ENCODE results near the gene SHROOM4. TPM values are rescaled to one million over a fixed set of nuclear protein-coding genes. Genes with fewer than 3 reads are reported as not detected.

The SHROOM4 gene
- total RNA-seq, 4 donors from 2014 or later = 8.6 to 15.1 (median 10.8) TPM

DNA sequence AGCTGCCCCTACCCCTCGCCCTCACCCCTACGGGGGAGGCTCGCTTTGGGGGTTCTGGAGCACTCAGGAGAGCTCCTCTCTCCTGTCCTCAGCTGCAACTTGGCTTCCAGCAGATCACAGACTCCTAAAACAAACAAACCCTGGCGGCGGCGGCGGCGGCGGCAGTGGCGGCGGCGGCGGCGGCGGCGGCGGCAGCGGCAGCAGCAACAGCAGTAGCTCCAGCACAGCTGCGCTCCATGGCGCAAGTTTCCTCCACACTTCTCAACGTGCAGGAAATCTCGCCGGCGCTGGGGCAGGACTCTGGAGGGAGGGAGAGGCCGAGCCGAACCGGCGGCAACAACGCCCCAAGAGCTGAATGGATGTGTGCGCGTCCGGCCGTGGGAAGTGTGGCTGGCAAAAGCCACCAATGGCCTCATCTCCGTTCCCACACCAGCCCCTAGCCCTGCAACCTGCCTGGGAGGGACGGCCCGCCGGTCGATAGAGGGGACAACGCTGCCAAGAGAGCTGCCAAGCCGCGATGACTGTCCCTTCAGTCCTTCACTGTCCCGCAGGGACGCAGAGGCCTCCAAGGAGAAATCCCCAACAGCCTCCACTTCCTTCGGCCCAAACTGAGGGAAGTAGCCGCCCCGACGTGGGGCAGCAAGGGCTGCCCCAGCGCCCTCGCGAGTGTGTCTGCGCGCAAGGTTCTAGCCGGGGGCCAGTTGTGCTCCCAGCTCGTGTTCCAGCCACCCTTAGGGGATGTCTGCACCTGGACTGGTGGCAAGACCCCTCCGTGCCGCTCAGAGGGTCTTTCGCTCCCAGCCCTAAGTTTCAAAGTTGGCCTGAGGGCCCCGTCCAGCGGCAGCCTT is 775 bp downstream of the SHROOM4 start:
- H3K36me3 ChIP-seq = no peaks in the 10 kb centered on the region
- no peaks in the 10 kb centered on the region for H3K9me3 ChIP-seq
- no peaks in the 10 kb centered on the region for H3K27me3 ChIP-seq
- WGBS, 2 donors (ENCODE audit: low coverage in 1 of 2) = no CpG with 5 or more reads among the region's 59 CpGs
- peak overlapping the region; percentile 58 to 93 for H3K4me3 ChIP-seq
- ATAC-seq = peak; percentile 59
- no peak for TF ChIP-seq POLR2A (IDR thresholded peaks at IDR 0.05)
- TF ChIP-seq EP300 (IDR thresholded peaks at IDR 0.05) = no peak
- TF ChIP-seq POLR2AphosphoS5 (IDR thresholded peaks at IDR 0.05) = no peak
- TF ChIP-seq, protein P1, sequence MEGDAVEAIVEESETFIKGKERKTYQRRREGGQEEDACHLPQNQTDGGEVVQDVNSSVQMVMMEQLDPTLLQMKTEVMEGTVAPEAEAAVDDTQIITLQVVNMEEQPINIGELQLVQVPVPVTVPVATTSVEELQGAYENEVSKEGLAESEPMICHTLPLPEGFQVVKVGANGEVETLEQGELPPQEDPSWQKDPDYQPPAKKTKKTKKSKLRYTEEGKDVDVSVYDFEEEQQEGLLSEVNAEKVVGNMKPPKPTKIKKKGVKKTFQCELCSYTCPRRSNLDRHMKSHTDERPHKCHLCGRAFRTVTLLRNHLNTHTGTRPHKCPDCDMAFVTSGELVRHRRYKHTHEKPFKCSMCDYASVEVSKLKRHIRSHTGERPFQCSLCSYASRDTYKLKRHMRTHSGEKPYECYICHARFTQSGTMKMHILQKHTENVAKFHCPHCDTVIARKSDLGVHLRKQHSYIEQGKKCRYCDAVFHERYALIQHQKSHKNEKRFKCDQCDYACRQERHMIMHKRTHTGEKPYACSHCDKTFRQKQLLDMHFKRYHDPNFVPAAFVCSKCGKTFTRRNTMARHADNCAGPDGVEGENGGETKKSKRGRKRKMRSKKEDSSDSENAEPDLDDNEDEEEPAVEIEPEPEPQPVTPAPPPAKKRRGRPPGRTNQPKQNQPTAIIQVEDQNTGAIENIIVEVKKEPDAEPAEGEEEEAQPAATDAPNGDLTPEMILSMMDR (IDR thresholded peaks at IDR 0.05) = peak in 1 of 4 experiments; percentile 11
- peaks cover 0 to 6% (median 0%) of the 10 kb centered on the region in 3 donors for H3K4me1 ChIP-seq
- peak overlapping the region in 3 of 4 donors; percentile 66 to 73 (median 70) for H3K27ac ChIP-seq

DNA sequence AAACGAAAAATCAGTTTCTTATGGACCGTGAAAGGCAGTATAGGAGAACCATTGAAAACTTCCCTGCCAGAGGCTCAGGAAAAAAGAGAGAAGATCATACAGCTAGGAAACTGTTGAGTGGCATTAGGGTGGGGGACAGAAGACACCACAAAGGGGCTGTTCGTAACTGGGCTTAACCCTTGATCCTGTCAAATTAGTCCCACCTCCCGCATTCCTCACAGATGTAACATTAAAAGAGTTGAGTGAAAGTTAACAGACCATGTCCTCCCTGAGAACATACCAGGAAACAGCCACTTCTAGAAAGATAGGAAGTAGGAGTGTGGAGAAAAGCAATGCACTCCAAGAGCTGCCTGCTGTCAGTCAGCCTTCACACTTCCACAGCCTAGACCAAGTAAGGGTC is 8.7 kb downstream of the SHROOM4 start:
- Histone ChIP-seq H3K4me3 (no peak overlapping the region), H3K36me3 (no peaks in the 10 kb centered on the region), H3K27me3 (no peaks in the 10 kb centered on the region), H3K4me1 (no peaks in the 10 kb centered on the region), H3K27ac (no peak overlapping the region), H3K9me3 (no peaks in the 10 kb centered on the region)
- WGBS, 2 donors (ENCODE audit: low coverage in 1 of 2) = 61 to 75% methylated on average over 2 to 3 of the region's 4 CpGs
- no peak for ATAC-seq
- TF ChIP-seq EP300 (IDR thresholded peaks at IDR 0.05) (no peak), POLR2A (IDR thresholded peaks at IDR 0.05) (no peak), POLR2AphosphoS5 (IDR thresholded peaks at IDR 0.05) (no peak)

DNA sequence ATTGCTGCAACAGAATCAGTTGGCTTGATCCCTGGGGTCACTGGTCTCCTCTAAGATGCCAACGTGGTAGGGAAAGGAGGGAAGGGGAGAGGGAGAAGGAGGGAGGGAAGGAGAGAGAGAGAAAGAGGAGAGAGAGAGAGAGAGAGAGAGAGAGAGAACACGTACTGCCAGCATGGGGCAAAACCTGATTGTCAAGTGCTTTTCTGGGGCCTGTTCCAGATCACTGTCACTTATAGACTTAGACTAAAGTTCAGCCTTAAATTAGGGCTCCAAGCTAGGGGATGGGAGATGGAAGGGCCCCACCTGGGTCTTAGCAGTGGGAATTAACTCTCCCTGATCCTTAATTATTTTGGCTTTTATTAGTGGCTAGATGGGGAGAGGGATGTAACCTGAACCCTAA is 12.9 kb downstream of the SHROOM4 start:
- ATAC-seq = no peak
- Histone ChIP-seq H3K27me3 (no peaks in the 10 kb centered on the region), H3K9me3 (no peaks in the 10 kb centered on the region), H3K36me3 (no peaks in the 10 kb centered on the region), H3K27ac (no peak overlapping the region), H3K4me3 (no peak overlapping the region), H3K4me1 (no peaks in the 10 kb centered on the region)
- 17 to 28% methylated on average over 1 to 2 of the region's 2 CpGs for WGBS, 2 donors (ENCODE audit: low coverage in 1 of 2)
- TF ChIP-seq EP300 (IDR thresholded peaks at IDR 0.05) = no peak
- TF ChIP-seq POLR2AphosphoS5 (IDR thresholded peaks at IDR 0.05) = no peak
- TF ChIP-seq, protein P1 (IDR thresholded peaks at IDR 0.05) = no peak
- no peak for TF ChIP-seq POLR2A (IDR thresholded peaks at IDR 0.05)

DNA sequence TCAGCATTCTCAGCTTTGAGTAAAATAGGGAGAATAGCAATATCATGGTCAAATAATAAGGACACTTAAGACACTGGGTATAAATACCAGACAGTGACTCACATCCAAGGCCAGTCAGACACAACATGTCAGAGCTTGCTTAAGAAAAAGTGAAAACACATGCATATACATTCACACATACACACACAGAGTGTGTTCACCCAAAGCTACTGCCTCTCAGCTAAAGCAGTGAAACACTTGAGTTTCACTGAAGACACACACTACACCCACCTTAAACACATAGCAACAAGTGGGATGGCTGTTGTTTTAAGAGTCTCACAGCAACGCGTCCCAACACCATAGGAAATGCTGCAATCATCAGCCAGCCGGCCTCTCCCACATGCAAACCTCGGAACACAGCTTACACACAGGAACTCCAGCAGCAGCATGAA is 14.4 kb downstream of the SHROOM4 start:
- no peak for TF ChIP-seq POLR2A (IDR thresholded peaks at IDR 0.05)
- TF ChIP-seq POLR2AphosphoS5 (IDR thresholded peaks at IDR 0.05) = no peak
- no peak for TF ChIP-seq EP300 (IDR thresholded peaks at IDR 0.05)
- TF ChIP-seq, protein P1 (IDR thresholded peaks at IDR 0.05) = no peak
- H3K4me1 ChIP-seq = no peaks in the 10 kb centered on the region
- no peaks in the 10 kb centered on the region for H3K27me3 ChIP-seq
- 72% methylated on average over 4 of the region's 4 CpGs; no CpG with 5 or more reads in 1 of the 2 donors for WGBS, 2 donors (ENCODE audit: low coverage in 1 of 2)
- H3K9me3 ChIP-seq = no peaks in the 10 kb centered on the region
- H3K36me3 ChIP-seq = no peaks in the 10 kb centered on the region
- no peak overlapping the region for H3K4me3 ChIP-seq
- no peak for ATAC-seq
- H3K27ac ChIP-seq = no peak overlapping the region

DNA sequence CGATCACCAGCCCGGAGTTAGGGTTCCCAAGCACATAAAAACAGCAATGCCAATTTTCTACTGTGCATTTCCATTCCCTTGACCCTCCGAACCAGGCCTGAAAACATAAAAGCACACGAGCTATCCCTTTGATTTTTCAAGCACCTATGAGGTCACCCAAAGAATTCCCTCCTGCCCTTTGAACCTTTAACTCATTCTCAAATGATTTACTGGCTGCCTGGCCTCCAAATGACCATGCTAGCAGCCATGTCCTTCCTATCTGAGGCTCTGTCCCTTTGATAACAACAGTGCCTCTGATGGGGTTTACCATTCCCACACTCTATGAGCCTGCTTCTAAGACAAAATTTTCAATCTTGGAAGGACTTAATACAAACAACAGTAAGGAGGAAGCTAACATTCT is 15.2 kb downstream of the SHROOM4 start:
- ATAC-seq = no peak
- 68% methylated on average over 4 of the region's 4 CpGs; no CpG with 5 or more reads in 1 of the 2 donors for WGBS, 2 donors (ENCODE audit: low coverage in 1 of 2)
- Histone ChIP-seq H3K4me1 (no peaks in the 10 kb centered on the region), H3K9me3 (no peaks in the 10 kb centered on the region), H3K4me3 (no peak overlapping the region), H3K36me3 (no peaks in the 10 kb centered on the region), H3K27me3 (no peaks in the 10 kb centered on the region), H3K27ac (no peak overlapping the region)
- TF ChIP-seq POLR2A (IDR thresholded peaks at IDR 0.05) (no peak), POLR2AphosphoS5 (IDR thresholded peaks at IDR 0.05) (no peak), EP300 (IDR thresholded peaks at IDR 0.05) (no peak)
- TF ChIP-seq, protein P1 (IDR thresholded peaks at IDR 0.05) = no peak

Data from gastroesophageal sphincter (tissue), 4 donors.